AG10803 (cell line): Measurements from ENCODE around the gene VEPH1.
"Not testable (repeated sequence)": the region's sequence is repeated elsewhere in the genome, so short reads cannot be mapped to it uniquely, and the experiment has no call there.

Experiments
- DNase-seq: peaks from one replicate; pipeline ENCODE4 v3.0.0; 2010; ENCODE audit warnings: low read depth
- H3K4me3 ChIP-seq: 2 replicates; pipeline ENCODE4 v1.5.1; 2011; ENCODE audit warnings: mild to moderate bottlenecking, low read length, control low read depth
- TF ChIP-seq, protein P1 (sequence below): conservative IDR thresholded peaks from 2 replicates; pipeline ENCODE4 v1.5.1; 2011; ENCODE audit warnings: mild to moderate bottlenecking, low read length, control low read depth, inconsistent platforms

VEPH1 gene

DNA sequence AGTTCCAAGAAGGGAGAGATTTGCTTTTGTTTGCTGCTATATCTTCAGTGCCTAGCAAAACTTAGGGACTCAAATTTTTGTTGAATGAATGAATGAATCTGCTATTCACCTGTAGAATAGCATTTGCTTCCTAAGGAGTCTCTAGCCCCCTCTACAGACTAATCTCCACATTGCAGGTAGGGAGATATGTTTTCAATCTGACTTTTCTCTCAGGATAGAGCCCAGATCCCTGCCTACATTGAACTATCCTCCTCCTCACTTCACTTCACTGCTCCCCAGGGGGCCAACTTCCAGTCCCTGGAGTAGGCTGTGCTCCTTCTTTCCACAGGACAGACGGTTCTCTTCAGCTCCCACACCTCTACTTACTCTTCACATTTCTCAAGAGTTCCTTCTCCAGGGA is 148.5 kb downstream of the VEPH1 start:
- no peak overlapping the region for H3K4me3 ChIP-seq
- TF ChIP-seq, protein P1, sequence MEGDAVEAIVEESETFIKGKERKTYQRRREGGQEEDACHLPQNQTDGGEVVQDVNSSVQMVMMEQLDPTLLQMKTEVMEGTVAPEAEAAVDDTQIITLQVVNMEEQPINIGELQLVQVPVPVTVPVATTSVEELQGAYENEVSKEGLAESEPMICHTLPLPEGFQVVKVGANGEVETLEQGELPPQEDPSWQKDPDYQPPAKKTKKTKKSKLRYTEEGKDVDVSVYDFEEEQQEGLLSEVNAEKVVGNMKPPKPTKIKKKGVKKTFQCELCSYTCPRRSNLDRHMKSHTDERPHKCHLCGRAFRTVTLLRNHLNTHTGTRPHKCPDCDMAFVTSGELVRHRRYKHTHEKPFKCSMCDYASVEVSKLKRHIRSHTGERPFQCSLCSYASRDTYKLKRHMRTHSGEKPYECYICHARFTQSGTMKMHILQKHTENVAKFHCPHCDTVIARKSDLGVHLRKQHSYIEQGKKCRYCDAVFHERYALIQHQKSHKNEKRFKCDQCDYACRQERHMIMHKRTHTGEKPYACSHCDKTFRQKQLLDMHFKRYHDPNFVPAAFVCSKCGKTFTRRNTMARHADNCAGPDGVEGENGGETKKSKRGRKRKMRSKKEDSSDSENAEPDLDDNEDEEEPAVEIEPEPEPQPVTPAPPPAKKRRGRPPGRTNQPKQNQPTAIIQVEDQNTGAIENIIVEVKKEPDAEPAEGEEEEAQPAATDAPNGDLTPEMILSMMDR, result peak; percentile 51
- DNase-seq, result no peak

DNA sequence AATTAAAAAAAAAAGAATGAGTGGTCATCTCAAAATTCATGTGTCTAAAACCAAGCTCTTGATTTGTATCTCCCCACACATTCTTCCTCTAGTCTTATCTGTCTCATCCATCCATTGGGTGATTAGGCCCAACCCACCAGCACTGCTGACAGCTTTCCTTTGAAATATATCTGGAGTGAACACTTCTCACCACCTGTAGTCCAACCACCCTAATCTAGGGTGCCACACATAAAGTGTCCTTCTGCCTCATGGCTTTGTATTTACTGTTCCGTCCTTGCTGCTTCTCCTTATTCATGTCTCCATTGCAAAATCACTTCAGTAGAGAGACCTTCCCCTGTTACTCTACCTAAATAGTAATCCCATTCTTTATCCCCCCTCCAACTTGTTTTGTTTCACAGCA is 149.0 kb downstream of the VEPH1 start:
- DNase-seq, result no peak
- H3K4me3 ChIP-seq, result no peak overlapping the region
- TF ChIP-seq, protein P1, result no peak

GRCh38 chr3:157353652-157354051 is 149.6 kb downstream of the VEPH1 start:
- no peak overlapping the region for H3K4me3 ChIP-seq
- TF ChIP-seq, protein P1, result no peak
- peak; percentile 32 for DNase-seq

DNA sequence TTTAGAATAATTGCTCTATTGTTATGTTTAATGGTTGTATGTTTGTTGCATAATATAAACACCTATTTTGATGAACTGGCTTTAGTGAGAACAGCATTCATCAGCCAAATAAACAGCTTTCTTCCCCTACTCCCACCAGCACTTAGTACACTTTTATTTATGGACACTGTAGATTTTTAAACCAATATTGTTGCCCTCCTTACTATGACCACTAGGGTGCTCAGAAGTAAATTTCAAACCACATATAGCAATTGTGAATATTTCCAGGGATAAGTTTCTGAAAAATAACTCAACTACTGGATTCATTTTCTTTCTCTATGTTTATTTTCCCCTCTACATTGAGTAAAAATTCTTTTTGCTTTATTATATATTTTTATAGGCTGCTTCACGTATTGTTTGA is 151.2 kb downstream of the VEPH1 start:
- no peak for DNase-seq
- TF ChIP-seq, protein P1, result peak; percentile 36
- H3K4me3 ChIP-seq, result no peak overlapping the region

- H3K4me3 ChIP-seq, DNase-seq: not testable (repeated sequence)
These were observed 152.6 kb downstream of the VEPH1 start for GRCh38 chr3:157350651-157351050.

- peak; percentile 38 for DNase-seq
- not testable (repeated sequence) for H3K4me3 ChIP-seq
These were observed 154.7 kb downstream of the VEPH1 start for GRCh38 chr3:157348304-157349075.

- TF ChIP-seq, protein P1, result peak; percentile 25
- no peak overlapping the region for H3K4me3 ChIP-seq
- no peak for DNase-seq
These were observed 155.5 kb downstream of the VEPH1 start for GRCh38 chr3:157347577-157348303.
